Central memory CD8-positive, alpha-beta T cell (primary cell): ENCODE measurements around the gene ST6GALNAC6.

Source experiments
- ATAC-seq: fragments of 150-1000 bp; cut with Tn5 transposase; replicated peaks from 2 replicates; pipeline ENCODE4 v1.10.0; 2022; ENCODE audit warnings: mild to moderate bottlenecking, moderate FRiP score, moderate number of reproducible peaks; ENCODE audit not compliant: poor library complexity, severe bottlenecking; ENCODE audit errors: extremely low read depth
- DNase-seq, 2 donors: peaks; one replicate each; pipeline ENCODE4 v3.0.0; 2021; ENCODE audit warnings: low spot score in 2 of 2
- H3K27ac Mint-ChIP-seq: one replicate; pipeline ENCODE4 v1.8.0; 2022; ENCODE audit warnings: low read depth, mild to moderate bottlenecking, moderate library complexity, mixed read lengths
- H3K27me3 Mint-ChIP-seq: one replicate; pipeline ENCODE4 v1.8.0; 2022; ENCODE audit warnings: mixed read lengths
- H3K36me3 Mint-ChIP-seq: one replicate; pipeline ENCODE4 v1.8.0; 2022; ENCODE audit warnings: mild to moderate bottlenecking, moderate library complexity, mixed read lengths; ENCODE audit not compliant: insufficient read depth
- H3K4me1 Mint-ChIP-seq: one replicate; pipeline ENCODE4 v1.8.0; 2022; ENCODE audit warnings: mixed read lengths
- H3K4me3 Mint-ChIP-seq: one replicate; pipeline ENCODE4 v1.8.0; 2022; ENCODE audit warnings: mild to moderate bottlenecking, moderate library complexity, mixed read lengths
- H3K9me3 Mint-ChIP-seq: one replicate; pipeline ENCODE4 v1.8.0; 2022; ENCODE audit warnings: mixed read lengths

ST6GALNAC6 gene

DNA sequence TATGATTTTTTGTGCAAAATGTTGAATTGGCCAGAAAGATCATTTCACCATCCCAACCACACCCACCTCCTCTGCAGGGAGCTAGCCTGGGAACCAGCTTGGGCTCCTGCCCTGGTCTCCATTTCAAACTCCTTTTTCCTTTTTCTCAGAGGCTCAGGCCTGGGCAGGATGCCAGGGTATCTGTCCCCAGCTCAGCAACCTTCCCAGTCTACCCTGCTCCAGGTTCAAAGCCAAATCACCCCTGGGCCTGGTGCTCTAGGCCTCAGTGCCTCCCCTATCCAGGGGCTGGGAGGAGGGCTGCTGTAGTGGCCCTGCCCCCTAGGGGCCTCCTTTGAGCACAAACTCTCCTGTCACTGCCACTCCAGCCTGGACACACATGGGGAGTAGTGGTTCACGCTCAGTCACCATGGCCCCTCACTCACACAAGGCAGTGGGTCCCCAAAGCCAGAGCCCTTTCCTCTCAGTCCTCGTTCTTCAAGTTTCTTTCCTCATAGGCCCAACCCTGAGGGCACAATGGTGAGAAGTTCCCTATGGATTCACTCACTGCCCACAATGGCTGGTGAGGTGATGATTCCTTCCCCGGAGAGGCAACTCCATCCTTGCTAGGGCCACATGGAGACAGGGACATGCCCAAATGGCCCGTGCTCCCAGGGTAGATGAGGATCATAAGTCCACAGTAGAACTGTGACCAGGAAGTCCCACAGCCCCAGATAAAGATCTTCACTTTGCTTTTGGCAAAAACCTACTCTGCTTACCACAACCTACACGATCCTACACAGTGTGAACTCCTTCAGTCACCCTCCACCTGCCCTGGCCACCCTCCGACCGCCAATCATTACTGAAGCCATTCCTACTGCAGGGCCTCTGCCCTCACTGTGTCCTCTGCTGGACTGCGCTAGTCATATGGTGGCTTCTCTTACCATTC, 19.0 kb upstream of the ST6GALNAC6 start:
- Mint-ChIP-seq H3K4me1 (peaks cover 47% of the 10 kb centered on the region), H3K36me3 (peaks cover 15% of the 10 kb centered on the region), H3K9me3 (no peaks in the 10 kb centered on the region), H3K27ac (no peak overlapping the region), H3K4me3 (peak overlapping the region; percentile 82), H3K27me3 (no peaks in the 10 kb centered on the region)
- DNase-seq (no peak), ATAC-seq (no peak)

- DNase-seq (no peak), ATAC-seq (no peak)
- no peaks in the 10 kb centered on the region for H3K27me3 Mint-ChIP-seq
- H3K4me3 Mint-ChIP-seq = peak overlapping the region; percentile 82
- H3K4me1 Mint-ChIP-seq = peaks cover 47% of the 10 kb centered on the region
- H3K36me3 Mint-ChIP-seq = peaks cover 21% of the 10 kb centered on the region
- no peaks in the 10 kb centered on the region for H3K9me3 Mint-ChIP-seq
- H3K27ac Mint-ChIP-seq = peak overlapping the region; percentile 22
Observed at GRCh38 chr9:127917603-127918002, 18.2 kb upstream of the ST6GALNAC6 start.

- DNase-seq = peak; percentile 82 to 84
- Mint-ChIP-seq H3K4me3 (peak within 1 kb of the TSS; percentile 82), H3K27me3 (no peaks in the 10 kb centered on the region), H3K36me3 (peaks cover 24% of the 10 kb centered on the region), H3K27ac (peak within 1 kb of the TSS; percentile 80), H3K4me1 (peaks cover 47% of the 10 kb centered on the region), H3K9me3 (no peaks in the 10 kb centered on the region)
- peak; percentile 90 for ATAC-seq
Observed at GRCh38 chr9:127916720-127917581, 17.5 kb upstream of the ST6GALNAC6 start, which contains the start of gene ST6GALNAC4. Gene ST6GALNAC4, minus strand, starts transcription at chr9:127917041. Its CDS starts 622 bp downstream, at chr9:127916419.

- ATAC-seq (peak; percentile 49), DNase-seq (peak in 1 of 2 donors; percentile 43)
- Mint-ChIP-seq H3K4me1 (peaks cover 43% of the 10 kb centered on the region), H3K4me3 (peak overlapping the region; percentile 82), H3K27ac (peak overlapping the region; percentile 80), H3K36me3 (peaks cover 26% of the 10 kb centered on the region), H3K9me3 (no peaks in the 10 kb centered on the region), H3K27me3 (no peaks in the 10 kb centered on the region)
Observed at GRCh38 chr9:127915801-127916719, 16.7 kb upstream of the ST6GALNAC6 start.

GRCh38 chr9:127915325-127915752, 15.9 kb upstream of the ST6GALNAC6 start:
- H3K4me3 Mint-ChIP-seq = peak overlapping the region; percentile 82
- DNase-seq (no peak), ATAC-seq (no peak)
- H3K27me3 Mint-ChIP-seq = no peaks in the 10 kb centered on the region
- peaks cover 51% of the 10 kb centered on the region for H3K4me1 Mint-ChIP-seq
- peaks cover 27% of the 10 kb centered on the region for H3K36me3 Mint-ChIP-seq
- peak overlapping the region; percentile 80 for H3K27ac Mint-ChIP-seq
- no peaks in the 10 kb centered on the region for H3K9me3 Mint-ChIP-seq

DNA sequence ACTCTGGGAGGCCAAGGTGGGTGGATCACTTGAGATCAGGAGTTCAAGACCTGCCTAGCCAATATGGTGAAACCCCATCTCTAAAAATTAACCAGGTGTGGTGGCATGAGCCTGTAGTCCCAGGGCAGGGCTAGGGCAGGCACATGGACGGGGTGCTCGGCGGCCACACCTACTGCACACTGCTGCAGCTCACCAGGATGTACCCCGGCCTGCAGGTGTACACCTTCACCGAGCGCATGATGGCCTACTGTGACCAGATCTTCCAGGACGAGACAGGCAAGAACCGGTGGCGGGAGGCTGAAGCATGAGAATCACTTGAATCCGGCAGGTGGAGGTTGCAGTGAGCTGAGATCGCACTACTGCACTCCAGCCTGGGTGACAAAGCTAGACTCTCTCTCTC, 14.3 kb upstream of the ST6GALNAC6 start:
- Mint-ChIP-seq H3K27ac (no peak overlapping the region), H3K36me3 (peaks cover 28% of the 10 kb centered on the region), H3K4me1 (peaks cover 42% of the 10 kb centered on the region), H3K4me3 (no peak overlapping the region), H3K9me3 (no peaks in the 10 kb centered on the region), H3K27me3 (no peaks in the 10 kb centered on the region)
- ATAC-seq (no peak), DNase-seq (no peak)

GRCh38 chr9:127912882-127913281, 13.5 kb upstream of the ST6GALNAC6 start:
- H3K27ac Mint-ChIP-seq = no peak overlapping the region

GRCh38 chr9:127912296-127912695, 12.9 kb upstream of the ST6GALNAC6 start:
- peaks cover 27% of the 10 kb centered on the region for H3K36me3 Mint-ChIP-seq
- no peak for DNase-seq
- ATAC-seq = no peak
- no peak overlapping the region for H3K27ac Mint-ChIP-seq
- H3K9me3 Mint-ChIP-seq = no peaks in the 10 kb centered on the region
- no peaks in the 10 kb centered on the region for H3K27me3 Mint-ChIP-seq
- no peak overlapping the region for H3K4me3 Mint-ChIP-seq
- peaks cover 30% of the 10 kb centered on the region for H3K4me1 Mint-ChIP-seq

More at GRCh38 chr9:127912882-127913281, 13.5 kb upstream of the ST6GALNAC6 start:
- no peaks in the 10 kb centered on the region for H3K27me3 Mint-ChIP-seq
- ATAC-seq = no peak
- peaks cover 27% of the 10 kb centered on the region for H3K36me3 Mint-ChIP-seq
- no peak for DNase-seq
- H3K4me1 Mint-ChIP-seq = peaks cover 34% of the 10 kb centered on the region
- H3K4me3 Mint-ChIP-seq = no peak overlapping the region
- H3K9me3 Mint-ChIP-seq = no peaks in the 10 kb centered on the region

GRCh38 chr9:127910613-127911205, 11.3 kb upstream of the ST6GALNAC6 start:
- H3K36me3 Mint-ChIP-seq = peaks cover 37% of the 10 kb centered on the region
- ATAC-seq (no peak), DNase-seq (no peak)
- H3K4me3 Mint-ChIP-seq = no peak overlapping the region
- no peaks in the 10 kb centered on the region for H3K9me3 Mint-ChIP-seq
- H3K4me1 Mint-ChIP-seq = peaks cover 22% of the 10 kb centered on the region
- peak overlapping the region; percentile 60 for H3K27ac Mint-ChIP-seq
- no peaks in the 10 kb centered on the region for H3K27me3 Mint-ChIP-seq

DNA sequence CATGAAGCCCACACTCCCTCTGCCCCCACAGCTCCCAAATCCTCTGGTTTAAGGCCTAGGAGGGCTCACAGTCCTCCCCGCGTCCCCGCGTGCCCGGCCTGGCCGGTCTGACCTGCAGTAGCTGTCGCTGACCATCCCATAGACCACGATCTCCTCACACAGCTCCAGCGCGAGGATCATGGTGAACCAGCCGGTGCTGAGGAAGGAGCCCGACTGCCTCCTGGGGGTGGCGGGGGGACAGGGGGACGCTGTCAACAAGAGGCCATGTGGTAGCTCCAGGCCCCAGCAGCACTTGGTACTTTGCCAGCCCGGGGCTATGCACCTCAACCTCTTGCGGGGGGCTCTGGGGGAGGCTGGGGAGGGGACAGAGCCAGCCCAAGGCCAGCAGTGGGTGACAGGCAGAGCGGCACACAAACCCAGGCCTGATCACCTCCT, 10.5 kb upstream of the ST6GALNAC6 start:
- H3K27me3 Mint-ChIP-seq = no peaks in the 10 kb centered on the region
- no peak overlapping the region for H3K27ac Mint-ChIP-seq
- peaks cover 43% of the 10 kb centered on the region for H3K36me3 Mint-ChIP-seq

DNA sequence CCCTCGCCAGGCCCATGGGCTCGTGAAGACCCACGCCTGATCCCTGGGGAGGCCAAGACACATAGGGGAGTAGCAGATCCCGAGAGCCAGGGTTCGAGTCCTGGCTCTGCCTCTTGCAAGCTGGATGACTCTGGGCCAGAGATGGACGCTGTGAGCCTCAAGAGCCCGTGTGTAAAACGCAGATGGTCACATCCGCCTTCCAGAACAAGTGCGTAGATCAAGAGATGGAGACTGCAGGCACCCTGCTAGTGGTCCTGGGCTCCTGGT, 9.2 kb upstream of the ST6GALNAC6 start:
- Mint-ChIP-seq H3K4me3 (no peak overlapping the region), H3K36me3 (peaks cover 43% of the 10 kb centered on the region), H3K9me3 (no peaks in the 10 kb centered on the region), H3K27me3 (no peaks in the 10 kb centered on the region), H3K4me1 (peaks cover 33% of the 10 kb centered on the region), H3K27ac (no peak overlapping the region)
- DNase-seq = no peak
- ATAC-seq = no peak

More for the DNA sequence above, 10.5 kb upstream of the ST6GALNAC6 start:
- no peak for ATAC-seq
- Mint-ChIP-seq H3K4me1 (peaks cover 21% of the 10 kb centered on the region), H3K4me3 (no peak overlapping the region), H3K9me3 (no peaks in the 10 kb centered on the region)
- no peak for DNase-seq
